SHP77 (cell line): ENCODE measurements around the gene ITGA8.

Source experiments
- DNase-seq, 2 experiments: peaks; one replicate each; lab custom pipeline; 2025; lab: John Stamatoyannopoulos, UW

ITGA8 gene

GRCh38 chr10:15735763-15736162 lies 16.0 kb upstream of the ITGA8 start:
- no peak for DNase-seq

DNA sequence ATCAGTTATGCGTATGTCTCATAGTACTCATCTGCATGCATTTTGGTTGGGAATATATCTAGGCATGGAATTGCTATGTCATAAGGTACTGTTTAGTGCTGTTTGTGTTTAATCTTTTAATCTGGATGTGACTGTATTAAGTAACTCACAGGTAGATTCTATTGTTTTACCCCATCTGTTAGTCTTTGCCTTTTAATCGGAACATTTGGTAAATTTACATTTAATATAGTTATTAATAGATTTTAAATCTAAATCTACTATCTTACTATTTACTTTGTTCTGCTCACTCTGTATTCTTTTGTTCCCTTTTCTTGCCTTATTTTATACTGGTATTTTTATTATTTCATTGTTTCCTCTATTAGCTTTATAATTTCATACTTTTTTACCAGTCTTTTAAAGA lies 10.6 kb upstream of the ITGA8 start:
- DNase-seq = no peak

DNA sequence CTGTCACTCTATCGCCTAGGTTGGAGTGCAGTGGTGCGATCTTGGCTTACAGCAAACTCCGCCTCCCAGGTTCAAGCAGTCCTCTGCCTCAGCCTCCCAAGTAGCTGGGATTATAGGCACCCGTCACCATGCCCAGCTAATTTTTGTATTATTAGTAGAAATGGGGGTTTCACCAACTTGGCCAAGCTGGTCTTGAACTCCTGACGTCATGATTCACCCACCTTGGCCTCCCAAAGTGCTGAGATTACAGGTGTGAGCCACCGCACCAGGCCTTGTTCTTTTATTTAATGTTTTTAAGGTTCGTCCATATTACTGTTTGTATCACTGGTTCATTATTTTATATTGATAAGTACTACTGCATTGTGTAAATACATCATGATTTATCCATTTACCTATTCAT lies 10.2 kb upstream of the ITGA8 start:
- no peak for DNase-seq

DNA sequence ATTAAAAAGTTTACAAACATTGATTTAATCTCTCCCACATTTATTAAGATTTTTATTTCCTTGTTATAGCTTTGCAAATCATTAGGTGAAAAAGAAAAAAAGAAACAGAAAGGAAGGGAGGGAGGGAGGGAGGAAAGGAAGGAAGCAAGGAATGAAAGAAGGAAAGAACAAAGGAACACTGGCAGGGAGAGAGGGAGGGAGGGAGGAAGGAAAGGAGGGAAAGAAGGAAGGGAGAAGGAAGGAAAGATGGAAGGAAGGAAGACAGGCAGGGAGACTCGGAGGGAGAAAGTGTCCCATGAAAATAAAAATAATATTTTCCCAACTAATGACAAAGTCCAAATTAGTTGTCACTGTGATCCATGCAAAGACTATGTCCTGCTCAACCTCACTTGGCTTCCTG lies 6.3 kb upstream of the ITGA8 start:
- DNase-seq = no peak

DNA sequence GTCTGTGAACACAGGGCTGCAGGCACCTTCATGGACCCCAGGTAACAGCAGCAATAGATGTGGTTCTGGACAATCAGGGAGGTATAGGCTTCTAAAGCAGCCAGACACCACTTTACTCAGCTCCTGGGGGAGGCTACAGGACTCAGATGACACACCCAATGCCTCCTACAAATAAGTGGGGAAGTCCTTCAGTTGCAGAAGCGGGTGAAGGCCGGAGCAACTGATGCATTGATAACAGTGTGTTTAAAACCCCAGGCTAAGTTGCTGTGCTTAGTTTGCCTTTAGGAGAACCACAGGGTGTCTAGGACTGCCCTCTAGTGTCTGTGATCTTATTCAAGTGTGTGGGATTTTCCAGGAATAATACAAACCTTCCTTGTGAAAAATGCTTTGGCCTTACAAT lies 5.9 kb upstream of the ITGA8 start:
- peak; percentile 7 to 29 for DNase-seq

DNA sequence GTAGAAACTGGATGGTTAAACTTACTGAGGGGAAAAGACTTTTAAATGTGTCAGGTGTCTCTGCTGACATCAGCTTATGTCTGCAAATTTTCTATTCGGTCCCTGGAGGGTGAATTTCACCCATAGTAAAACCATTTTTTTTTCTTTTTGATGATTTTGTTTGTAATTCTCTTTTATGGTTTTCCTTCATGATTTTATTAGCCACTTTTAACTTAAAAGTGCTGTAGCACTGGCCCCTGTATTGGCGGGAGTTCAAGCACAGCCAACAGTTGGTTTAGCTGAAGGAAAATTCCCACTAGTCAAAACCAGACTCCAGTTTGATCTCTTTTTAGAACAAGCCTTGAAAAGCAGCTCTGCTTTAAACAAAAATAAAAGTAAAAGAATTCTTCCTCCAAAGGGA lies 5.0 kb upstream of the ITGA8 start:
- DNase-seq = no peak

DNA sequence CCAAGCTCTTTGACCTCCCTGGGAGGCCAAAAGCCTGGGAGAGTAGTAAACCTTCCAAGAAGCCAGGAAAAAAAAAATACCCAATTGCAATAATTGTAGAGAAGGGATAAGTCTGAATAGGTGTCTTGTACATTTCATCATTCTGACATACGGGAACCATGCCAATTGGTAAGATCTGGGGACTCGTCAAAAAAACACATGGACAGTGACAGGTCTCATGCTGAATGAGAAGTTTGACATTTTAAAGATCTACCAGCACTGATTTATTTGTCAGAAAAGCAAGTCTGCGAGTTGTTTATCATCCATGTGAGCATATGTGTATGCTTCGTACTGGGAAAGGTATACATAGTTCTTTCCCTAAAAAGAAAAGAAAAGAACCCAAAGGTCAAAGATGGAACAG lies 4.1 kb upstream of the ITGA8 start:
- DNase-seq = no peak

- DNase-seq = no peak
Measured at GRCh38 chr10:15720635-15721287, 1.0 kb upstream of the ITGA8 start.

DNA sequence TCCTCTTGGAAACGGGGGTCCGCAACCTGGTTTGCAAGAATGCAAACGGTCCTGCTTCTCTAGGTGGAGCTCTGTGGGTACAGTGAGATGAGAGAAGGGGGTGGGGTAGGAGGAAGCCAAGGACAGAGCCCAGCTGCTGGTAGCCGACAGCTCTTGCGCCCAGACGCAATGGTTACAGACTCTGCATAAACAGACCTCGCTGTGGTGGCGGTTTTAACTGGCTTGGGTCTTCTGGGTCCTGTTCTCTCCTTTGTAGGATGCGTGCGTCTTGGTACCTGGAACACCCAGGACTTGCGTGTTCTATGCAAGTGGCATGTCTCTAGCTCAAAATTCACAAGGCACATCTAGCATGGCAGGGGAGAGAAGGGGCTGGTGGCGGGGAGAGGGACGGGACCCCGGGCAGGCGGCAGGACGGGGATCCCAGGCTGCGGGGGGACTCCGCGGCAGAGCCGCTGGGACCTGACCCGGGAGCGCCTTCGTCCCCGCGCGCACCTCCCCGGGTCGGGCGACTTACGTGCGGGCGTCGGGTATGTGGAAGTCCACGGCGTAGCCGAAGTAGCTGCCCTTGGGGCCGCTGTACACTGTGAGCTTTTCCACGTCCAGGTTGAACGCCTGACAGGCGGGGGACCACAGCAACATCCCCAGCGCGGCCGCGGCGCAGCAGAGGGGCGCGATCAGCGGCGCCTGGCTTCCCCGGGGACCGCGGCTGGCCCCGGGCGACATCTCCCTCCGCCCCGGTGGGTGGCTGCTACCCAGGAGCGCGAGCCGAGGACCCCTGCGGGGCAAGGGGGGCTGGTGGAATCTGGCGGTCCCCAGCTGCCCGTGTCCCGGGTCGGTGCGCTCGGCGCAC lies 448 bp downstream of the ITGA8 start:
- DNase-seq = no peak

GRCh38 chr10:15718694-15719048 lies 1.1 kb downstream of the ITGA8 start:
- no peak for DNase-seq

- no peak for DNase-seq
Measured at GRCh38 chr10:15715619-15716227, 4.0 kb downstream of the ITGA8 start.

- DNase-seq = no peak
Measured at GRCh38 chr10:15714847-15715246, 4.9 kb downstream of the ITGA8 start.

- no peak for DNase-seq
Measured at GRCh38 chr10:15712883-15713282, 6.8 kb downstream of the ITGA8 start.

GRCh38 chr10:15710455-15710854 lies 9.3 kb downstream of the ITGA8 start:
- DNase-seq = no peak

GRCh38 chr10:15705298-15705697 lies 14.4 kb downstream of the ITGA8 start:
- DNase-seq = no peak

- DNase-seq = no peak
Measured at GRCh38 chr10:15704581-15704968, 15.1 kb downstream of the ITGA8 start.

- DNase-seq = no peak
Measured at GRCh38 chr10:15703944-15704580, 15.7 kb downstream of the ITGA8 start.

DNA sequence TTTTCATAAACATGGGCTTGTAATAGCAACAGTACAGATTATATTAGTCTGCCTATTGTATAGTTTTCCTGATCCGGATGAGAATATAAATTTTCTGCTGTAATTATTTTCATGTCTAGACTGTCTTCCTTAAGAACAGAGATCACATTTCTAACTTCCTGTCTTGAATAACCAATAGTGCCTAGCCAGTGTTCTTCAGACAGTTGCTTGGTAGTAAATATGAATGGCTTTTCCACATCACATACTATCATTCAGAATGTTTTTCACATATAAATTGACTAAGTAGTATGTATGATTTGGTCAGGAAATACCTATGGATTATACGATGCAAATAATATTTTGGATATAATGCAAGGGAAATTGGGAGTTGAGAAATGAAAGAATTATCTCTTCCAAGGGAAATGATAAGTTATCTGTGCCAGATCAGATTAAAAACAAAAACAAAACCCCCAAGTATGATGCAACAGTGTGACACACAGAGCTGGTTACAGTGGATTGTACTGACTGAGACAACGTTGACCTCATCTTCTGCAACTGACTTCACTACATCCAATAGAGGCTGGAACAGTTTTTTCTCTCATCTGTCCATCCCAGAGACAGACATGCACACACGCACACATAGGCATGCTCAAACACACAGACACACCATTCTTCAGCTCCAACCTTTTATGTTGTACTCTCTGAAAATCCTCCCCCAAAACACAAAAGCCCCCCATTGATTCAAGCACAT lies 16.4 kb downstream of the ITGA8 start:
- no peak for DNase-seq

DNA sequence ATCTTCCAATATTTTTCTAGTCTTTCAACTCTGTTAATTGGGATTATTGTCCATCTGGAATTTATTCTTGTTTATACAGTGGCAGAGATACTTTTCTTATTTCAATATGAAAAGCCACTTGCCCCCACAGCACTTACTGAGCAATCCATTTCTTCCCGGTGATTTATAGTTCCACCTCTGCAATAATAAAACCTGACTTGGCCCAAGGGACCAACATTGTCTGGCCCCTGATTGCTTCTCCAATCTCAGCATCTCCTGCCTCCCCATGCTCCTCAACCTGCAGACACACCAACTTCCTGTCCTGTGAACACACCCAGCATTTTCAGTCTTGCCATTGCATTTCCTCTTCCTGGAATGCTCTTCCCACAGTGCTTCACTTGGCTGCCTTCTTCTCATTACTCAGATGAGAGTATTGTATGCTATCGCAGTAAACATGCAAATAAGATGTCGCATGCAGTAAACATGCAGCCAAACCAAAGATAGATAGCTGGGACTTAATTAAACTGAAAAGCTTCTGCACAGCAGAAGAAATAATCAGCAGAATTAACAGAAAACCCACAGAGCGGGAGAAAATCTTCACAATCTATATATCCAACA lies 19.5 kb downstream of the ITGA8 start:
- DNase-seq = no peak

DNA sequence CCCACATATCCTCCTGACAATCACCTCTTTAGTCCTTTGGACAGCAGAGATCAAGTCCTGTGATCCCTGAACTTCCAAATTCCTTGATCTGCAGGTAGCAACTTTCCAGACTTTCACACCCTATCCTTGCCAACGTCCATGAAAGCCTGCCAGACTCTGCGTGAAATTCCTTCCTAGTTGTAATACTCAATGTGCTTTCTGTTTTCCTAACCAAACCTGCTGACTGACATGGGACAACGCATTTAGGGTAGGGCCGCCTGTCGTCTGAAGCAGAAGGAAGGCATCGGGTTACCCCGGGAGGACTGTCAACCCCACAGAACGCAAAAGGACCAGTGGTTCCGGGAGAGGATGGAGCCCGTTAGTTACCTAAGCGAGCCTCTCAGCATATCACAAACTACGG lies 23.9 kb downstream of the ITGA8 start:
- no peak for DNase-seq

GRCh38 chr10:15690031-15690430 lies 29.7 kb downstream of the ITGA8 start:
- no peak for DNase-seq

DNA sequence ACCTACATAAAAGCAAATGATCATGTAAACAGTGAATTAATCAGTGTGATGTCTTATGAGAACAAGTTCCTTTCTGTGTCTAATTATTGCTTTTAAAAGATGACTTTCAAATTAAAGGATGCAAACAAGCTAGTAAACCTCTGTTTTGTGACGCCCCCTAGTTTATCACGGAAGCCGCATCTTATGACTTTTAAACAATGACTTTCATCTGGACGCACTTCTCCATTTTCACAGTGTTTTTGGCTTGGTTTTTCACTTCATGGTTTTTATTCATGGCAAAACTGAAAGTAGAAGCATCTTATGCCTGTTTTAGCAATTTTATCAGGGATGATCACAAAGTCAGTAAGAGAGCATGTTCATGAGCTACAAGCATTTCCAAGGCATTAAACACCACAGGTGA lies 35.0 kb downstream of the ITGA8 start:
- DNase-seq = no peak
